Stimulated activated CD4-positive, alpha-beta T cell treated with anti-CD3 and anti-CD28 coated beads, Interleukin-15, amount 100 ng/mL, for 48 hours (primary cell): ENCODE results near the gene PRSS12.
"Not testable (repeated sequence)": the region's sequence is repeated elsewhere in the genome, so short reads cannot be mapped to it uniquely, and the experiment has no call there.

Experiments
- DNase-seq, 2 donors: peaks; one replicate each; pipeline ENCODE4 v3.0.0-alpha.2; 2020; ENCODE audit warnings: low read depth in 2 of 2

The PRSS12 gene, protein sequence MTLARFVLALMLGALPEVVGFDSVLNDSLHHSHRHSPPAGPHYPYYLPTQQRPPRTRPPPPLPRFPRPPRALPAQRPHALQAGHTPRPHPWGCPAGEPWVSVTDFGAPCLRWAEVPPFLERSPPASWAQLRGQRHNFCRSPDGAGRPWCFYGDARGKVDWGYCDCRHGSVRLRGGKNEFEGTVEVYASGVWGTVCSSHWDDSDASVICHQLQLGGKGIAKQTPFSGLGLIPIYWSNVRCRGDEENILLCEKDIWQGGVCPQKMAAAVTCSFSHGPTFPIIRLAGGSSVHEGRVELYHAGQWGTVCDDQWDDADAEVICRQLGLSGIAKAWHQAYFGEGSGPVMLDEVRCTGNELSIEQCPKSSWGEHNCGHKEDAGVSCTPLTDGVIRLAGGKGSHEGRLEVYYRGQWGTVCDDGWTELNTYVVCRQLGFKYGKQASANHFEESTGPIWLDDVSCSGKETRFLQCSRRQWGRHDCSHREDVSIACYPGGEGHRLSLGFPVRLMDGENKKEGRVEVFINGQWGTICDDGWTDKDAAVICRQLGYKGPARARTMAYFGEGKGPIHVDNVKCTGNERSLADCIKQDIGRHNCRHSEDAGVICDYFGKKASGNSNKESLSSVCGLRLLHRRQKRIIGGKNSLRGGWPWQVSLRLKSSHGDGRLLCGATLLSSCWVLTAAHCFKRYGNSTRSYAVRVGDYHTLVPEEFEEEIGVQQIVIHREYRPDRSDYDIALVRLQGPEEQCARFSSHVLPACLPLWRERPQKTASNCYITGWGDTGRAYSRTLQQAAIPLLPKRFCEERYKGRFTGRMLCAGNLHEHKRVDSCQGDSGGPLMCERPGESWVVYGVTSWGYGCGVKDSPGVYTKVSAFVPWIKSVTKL

DNA sequence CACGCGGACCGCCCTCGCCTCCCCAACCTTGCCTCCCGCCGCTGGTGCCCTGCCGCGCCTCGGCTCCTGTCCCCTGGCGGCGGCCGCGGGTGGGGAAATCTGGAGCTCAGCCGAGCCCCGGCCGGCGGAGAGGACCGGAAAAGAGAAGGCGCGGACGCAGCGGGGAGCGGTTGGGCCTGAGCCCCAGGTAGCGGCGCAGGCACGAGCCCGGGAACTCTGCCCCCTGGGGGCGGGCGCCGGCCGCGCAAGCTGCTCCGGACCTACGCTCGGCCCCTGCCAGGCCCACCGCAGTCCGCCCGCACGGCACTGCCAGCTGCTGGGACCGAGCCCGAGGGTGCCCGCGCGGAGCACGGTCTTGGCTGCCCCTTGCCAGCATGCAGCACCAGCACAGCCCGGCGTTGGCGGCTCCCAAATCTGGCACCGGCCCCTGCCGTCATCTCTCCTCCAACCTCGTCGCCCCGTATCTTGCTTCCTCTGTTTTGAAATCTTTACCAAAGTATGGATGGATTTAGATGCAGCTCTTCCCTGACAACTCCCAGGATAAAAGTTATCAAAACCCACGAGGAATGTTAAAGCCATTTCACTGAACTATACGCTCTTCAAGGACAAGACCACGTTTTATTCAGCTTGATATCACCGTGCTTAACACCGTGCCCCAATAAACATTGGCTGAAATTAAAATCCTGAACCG lies at the start of gene PRSS12:
TSS of gene PRSS12 (minus strand) at position 161 of the 691 bp plus-strand sequence. CDS start 283 bp downstream, outside the sequence.
- peak; percentile 41 to 51 for DNase-seq

DNA sequence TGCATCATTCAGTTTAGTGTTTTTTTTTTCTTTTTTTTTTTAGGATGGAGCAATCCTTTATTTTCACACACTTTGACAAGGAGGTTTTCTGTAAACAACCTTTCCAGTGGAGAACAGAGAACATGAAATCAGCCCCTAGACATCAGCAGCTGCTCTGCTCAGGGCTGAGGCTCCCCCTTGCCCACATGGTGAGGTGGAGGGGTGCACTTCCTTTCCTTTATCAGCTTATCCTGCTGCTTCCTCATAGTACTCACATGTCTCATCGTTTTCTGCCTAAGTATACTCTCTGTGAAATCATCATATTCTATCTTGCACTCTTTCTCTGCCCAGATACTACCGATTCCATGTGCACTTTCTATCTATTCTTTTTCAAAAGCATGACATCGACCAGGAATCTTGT lies 47.6 kb upstream of the PRSS12 start:
- no peak for DNase-seq

- not testable (repeated sequence) for DNase-seq
Measured at GRCh38 chr4:118399883-118400282, 47.1 kb upstream of the PRSS12 start.

- no peak for DNase-seq
Measured at GRCh38 chr4:118398226-118399090, 45.7 kb upstream of the PRSS12 start.

GRCh38 chr4:118397623-118397979 lies 44.8 kb upstream of the PRSS12 start:
- DNase-seq, result no peak

- no peak for DNase-seq
Measured at GRCh38 chr4:118396881-118397622, 44.2 kb upstream of the PRSS12 start.

DNA sequence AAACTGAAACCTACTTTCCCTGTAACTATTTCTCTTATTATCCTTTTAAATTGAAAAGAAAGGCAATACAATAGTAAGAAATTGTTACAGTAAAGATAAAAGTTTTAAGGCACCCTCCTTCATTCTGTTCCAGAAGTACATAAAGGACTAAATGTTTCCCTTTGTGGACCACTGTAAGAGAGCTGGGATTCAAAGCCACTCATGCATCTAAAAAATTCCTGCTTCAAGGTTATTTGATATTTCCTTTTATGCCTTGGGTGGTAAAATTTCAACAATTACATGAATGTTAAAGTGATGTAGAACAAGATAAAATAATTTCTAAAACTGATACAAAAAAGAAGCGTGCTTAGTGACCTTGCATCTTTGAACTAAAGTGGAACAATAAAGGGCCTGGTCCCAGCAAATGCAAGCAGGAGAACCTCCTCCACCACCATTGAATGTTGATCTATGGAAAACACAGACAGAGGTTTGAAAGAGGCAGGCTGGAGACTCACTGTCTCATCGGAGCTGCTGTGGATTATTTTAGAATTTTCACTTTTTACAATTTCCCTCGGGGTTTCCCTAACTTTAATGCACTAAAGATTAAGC lies 42.3 kb upstream of the PRSS12 start:
- no peak for DNase-seq

DNA sequence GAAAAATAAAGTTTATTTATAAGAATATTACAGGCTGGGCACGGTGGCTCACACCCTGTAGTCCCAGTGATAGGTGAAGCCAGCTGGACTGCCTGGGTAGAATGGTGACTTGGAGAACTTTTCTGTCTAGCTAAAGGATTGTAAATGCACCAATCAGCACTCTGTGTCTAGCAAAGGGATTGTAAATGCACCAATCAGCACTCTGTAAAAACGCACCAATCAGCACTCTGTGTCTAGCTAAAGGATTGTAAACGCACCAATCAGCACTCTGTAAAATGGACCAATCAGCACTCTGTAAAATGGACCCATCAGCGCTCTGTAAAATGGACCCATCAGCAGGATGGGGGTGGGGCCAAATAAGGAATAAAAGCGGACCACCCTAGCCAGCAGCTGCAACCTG lies 39.7 kb upstream of the PRSS12 start:
- DNase-seq, result not testable (repeated sequence)

GRCh38 chr4:118390121-118390520 lies 37.3 kb upstream of the PRSS12 start:
- no peak for DNase-seq

DNA sequence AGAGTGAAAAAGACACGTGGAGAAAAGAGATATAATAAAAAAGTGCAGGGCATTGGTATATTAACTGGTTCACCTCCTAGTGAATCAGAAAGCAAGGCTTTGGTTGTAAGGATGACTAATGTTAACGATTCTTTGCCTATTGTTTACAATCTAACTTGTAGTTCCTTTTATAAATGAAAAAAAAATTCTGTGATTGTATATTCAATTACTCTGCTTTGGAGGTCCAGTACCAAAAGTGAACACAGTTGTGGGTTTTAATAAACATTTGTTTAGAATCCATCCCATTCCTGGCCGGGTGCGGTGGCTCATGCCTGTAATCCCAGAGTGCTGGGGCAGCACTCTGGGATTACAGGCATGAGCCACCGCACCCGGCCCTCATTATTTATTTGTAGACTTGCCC lies 36.9 kb upstream of the PRSS12 start:
- no peak for DNase-seq

GRCh38 chr4:118388606-118389005 lies 35.8 kb upstream of the PRSS12 start:
- no peak for DNase-seq

GRCh38 chr4:118381902-118382301 lies 29.1 kb upstream of the PRSS12 start:
- no peak for DNase-seq

- no peak for DNase-seq
Measured at GRCh38 chr4:118373614-118374255, 20.9 kb upstream of the PRSS12 start.

DNA sequence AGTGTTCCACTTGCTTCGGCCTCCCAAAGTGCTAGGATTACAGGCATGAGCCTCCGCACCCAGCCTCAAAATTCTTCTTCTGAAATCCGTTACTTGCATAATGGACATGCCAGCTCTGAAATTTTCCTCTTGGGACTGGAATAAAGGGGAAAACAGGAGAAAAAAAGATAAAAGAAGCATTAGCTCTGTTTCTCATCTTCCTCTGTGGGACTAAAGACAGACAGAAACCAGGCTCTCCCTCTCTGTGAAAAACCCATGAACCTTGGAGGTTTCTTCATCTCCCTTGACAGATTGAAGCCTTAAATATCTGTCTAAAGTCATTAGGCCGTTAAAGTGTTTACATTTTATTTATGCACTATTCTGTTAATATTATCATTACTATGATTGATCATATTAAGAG lies 19.4 kb upstream of the PRSS12 start:
- DNase-seq, result no peak

DNA sequence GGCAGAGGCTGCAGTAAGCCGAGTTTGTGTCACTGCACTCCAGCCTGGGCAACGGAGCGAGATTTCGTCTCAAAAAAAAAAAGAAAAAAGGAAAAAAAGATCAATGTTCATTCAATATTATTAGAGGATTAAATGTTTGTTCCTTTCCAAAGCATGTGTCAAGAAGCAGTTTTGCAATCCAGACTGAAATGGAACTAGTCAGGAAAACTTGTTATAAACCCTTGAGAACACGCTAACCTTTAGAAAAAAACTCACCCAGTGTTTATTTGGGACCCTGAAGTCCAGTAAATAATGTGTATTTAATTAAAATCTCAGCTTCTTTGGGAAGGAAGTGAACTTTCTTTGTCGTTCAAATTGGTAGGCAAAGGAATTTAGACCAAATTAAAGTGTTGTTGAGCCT lies 16.4 kb upstream of the PRSS12 start:
- no peak for DNase-seq

GRCh38 chr4:118367872-118368271 lies 15.1 kb upstream of the PRSS12 start:
- no peak for DNase-seq

GRCh38 chr4:118367361-118367760 lies 14.6 kb upstream of the PRSS12 start:
- DNase-seq, result no peak

DNA sequence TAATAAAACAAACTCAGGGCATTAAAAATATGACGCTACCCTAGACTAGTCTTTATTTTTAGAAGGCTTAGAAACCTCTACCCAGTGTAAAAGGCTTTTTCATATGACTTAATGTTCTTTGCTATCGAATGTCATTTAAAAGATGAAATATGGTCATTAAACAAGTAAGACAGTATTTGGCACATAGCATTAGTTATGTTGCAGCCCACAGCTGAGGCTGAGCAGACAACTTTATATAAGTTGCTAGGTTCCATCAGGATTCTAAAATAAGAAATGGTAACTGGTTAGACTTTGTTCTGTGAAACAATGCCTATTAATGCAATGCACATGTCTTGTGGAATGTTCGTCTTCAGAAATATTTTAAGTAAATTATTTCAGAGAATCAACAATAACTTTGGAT lies 10.4 kb upstream of the PRSS12 start:
- DNase-seq, result no peak

DNA sequence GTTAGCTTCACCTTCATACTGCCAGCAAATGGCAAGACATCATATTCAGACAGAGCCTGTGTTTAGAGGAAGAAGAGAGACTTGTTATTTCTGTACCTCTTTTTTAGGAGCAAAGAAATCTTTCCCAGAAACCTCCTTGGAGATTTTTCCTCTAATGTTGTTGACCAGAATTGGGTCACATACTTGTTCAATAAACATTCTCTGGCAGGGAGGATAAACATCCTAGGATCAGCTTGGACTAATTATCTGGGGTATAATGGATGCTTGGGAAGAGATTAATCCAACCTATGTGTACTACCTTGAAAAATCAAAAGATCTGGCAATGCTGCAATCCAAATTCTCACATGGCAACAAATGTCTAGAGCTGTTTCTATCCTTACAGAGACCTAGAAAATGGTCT lies 8.4 kb upstream of the PRSS12 start:
- DNase-seq, result no peak

GRCh38 chr4:118360106-118360505 lies 7.3 kb upstream of the PRSS12 start:
- no peak for DNase-seq
